Activated T-cell treated with anti-CD3 and anti-CD28 coated beads, Interleukin-2, amount 50 U/mL, for 4 hours (primary cell): ENCODE data around the gene KDM6B. TPM values are rescaled to one million over a fixed set of nuclear protein-coding genes. Genes with fewer than 3 reads are reported as not detected.
A peak's percentile ranks its signal among the peaks of the same experiment; 100 is the strongest.

Experiments used
- ATAC-seq, 2 donors: fragments of 200-7000 bp; cut with Tn5 transposase; one replicate each; pipeline ENCODE4 v1.10.0; 2021
- DNase-seq: peaks from one replicate; pipeline ENCODE4 v3.0.0-alpha.2; 2020
- H3K27me3 Mint-ChIP-seq: one replicate; pipeline ENCODE4 v1.8.0; 2021; ENCODE audit warnings: low read depth, mixed read lengths
- H3K36me3 Mint-ChIP-seq: one replicate; pipeline ENCODE4 v1.8.0; 2022; ENCODE audit warnings: mixed read lengths; ENCODE audit not compliant: insufficient read depth
- H3K4me1 Mint-ChIP-seq: one replicate; pipeline ENCODE4 v1.8.0; 2021; ENCODE audit warnings: low read depth, mixed read lengths
- H3K4me3 Mint-ChIP-seq: one replicate; pipeline ENCODE4 v1.8.0; 2021; ENCODE audit warnings: mild to moderate bottlenecking, moderate library complexity, mixed read lengths
- H3K9me3 Mint-ChIP-seq: one replicate; pipeline ENCODE4 v1.8.0; 2021; ENCODE audit warnings: mixed read lengths
- total RNA-seq, 3 donors: library from RNA; stranded (reverse); gene quantifications; one replicate each; pipeline ENCODE4 v1.2.1, GENCODE V29; 2021

Gene KDM6B
- total RNA-seq, 3 donors from 2014 or later, result 187 to 226 (median 206) TPM

- Mint-ChIP-seq H3K36me3 (no peaks in the 10 kb centered on the region), H3K4me3 (peak overlapping the region; percentile 93), H3K27me3 (peaks cover 6% of the 10 kb centered on the region), H3K4me1 (peaks cover 26% of the 10 kb centered on the region), H3K9me3 (no peaks in the 10 kb centered on the region)
- DNase-seq (no peak), ATAC-seq (no peak)
Observed at GRCh38 chr17:7833011-7833794, 814 bp upstream of the KDM6B start.

DNA sequence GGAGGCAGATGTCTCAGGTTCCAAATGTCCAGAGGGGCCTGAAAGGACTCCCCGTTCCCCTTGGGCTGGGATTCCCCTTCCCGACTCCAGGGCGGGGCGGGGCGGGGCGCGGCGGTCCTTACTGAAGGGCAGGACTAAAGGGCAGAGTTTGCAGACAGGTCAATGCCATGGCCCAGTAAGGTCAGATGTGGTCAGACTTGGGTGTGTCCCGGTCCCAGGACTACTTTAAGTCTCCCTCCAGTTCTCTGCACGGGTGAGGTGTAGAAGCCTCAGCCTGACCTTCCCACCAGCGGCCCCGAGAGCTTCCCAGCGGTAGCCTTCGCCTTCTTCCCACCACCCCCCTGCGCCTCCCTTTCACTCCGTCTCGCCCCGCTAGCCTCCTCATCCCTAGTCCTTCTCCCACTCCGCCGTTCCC is 532 bp downstream of the KDM6B start:
- no peaks in the 10 kb centered on the region for H3K9me3 Mint-ChIP-seq
- peaks cover 2% of the 10 kb centered on the region for H3K27me3 Mint-ChIP-seq
- peak; percentile 43 for DNase-seq

DNA sequence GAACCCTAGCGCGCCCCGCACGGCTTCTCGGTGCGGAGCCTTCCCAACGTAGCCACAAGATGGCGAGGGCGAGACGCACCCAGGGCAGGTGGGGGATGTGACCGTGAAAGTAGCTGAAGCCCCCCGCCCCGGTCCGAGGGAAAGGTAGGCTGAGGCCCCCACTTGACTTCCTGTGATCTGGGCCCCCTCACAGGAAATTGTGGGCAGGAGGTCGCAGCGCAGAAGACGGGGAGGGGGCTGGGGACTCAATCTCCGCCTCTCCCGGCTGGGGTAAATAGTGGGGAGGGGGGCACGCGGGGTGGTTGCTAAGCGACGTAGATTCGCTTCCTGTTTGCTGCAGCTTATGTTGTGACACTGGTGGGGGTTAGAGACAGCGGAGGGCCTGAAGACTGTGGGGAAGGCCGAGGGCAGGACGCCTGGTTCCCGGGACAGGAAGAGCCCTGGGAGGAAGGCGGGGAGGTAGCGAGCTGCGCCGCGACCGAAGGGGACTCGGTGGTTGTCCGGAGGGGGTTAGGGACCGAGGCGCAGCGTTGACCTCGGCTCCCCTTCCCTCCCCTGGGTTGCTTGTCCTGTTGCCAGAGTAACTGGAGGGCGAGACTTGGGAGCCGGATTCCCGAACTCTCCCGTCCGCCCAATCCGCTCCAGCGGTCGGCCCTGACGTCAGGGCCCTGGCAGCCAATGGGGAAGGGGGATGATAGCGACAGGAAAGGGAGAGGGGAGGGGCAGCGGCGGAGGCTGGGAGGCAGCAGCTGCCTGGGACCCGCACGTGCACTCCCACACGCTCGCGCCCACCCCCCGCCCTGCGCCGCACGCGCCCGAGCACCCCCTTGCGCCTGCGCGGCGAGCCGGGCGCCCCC is 1.2 kb downstream of the KDM6B start:
- peak overlapping the region; percentile 93 for H3K4me3 Mint-ChIP-seq
- peak; percentile 61 to 65 for ATAC-seq
- peak; percentile 86 for DNase-seq
- peaks cover 45% of the 10 kb centered on the region for H3K4me1 Mint-ChIP-seq
- peaks cover 6% of the 10 kb centered on the region for H3K36me3 Mint-ChIP-seq
- H3K27me3 Mint-ChIP-seq, result peaks cover 2% of the 10 kb centered on the region
- H3K9me3 Mint-ChIP-seq, result no peaks in the 10 kb centered on the region

More for the DNA sequence above, 532 bp downstream of the KDM6B start:
- Mint-ChIP-seq H3K4me3 (peak overlapping the region; percentile 93), H3K36me3 (peaks cover 3% of the 10 kb centered on the region), H3K4me1 (peaks cover 38% of the 10 kb centered on the region)
- peak; percentile 4 to 7 for ATAC-seq

- H3K27me3 Mint-ChIP-seq, result no peaks in the 10 kb centered on the region
- peak; percentile 46 for DNase-seq
Observed at GRCh38 chr17:7835814-7836595, 2.0 kb downstream of the KDM6B start.

GRCh38 chr17:7836596-7837407 is 2.8 kb downstream of the KDM6B start:
- Mint-ChIP-seq H3K9me3 (no peaks in the 10 kb centered on the region), H3K4me3 (peak overlapping the region; percentile 93), H3K27me3 (no peaks in the 10 kb centered on the region), H3K36me3 (peaks cover 12% of the 10 kb centered on the region), H3K4me1 (peaks cover 58% of the 10 kb centered on the region)
- DNase-seq (peak; percentile 38), ATAC-seq (no peak)

More at GRCh38 chr17:7835814-7836595, 2.0 kb downstream of the KDM6B start:
- peaks cover 53% of the 10 kb centered on the region for H3K4me1 Mint-ChIP-seq
- H3K9me3 Mint-ChIP-seq, result no peaks in the 10 kb centered on the region
- ATAC-seq, result peak; percentile 0
- peak overlapping the region; percentile 93 for H3K4me3 Mint-ChIP-seq
- peaks cover 12% of the 10 kb centered on the region for H3K36me3 Mint-ChIP-seq

- peaks cover 12% of the 10 kb centered on the region for H3K36me3 Mint-ChIP-seq
- H3K4me3 Mint-ChIP-seq, result peak overlapping the region; percentile 93
- peaks cover 58% of the 10 kb centered on the region for H3K4me1 Mint-ChIP-seq
- ATAC-seq, result no peak
- H3K9me3 Mint-ChIP-seq, result no peaks in the 10 kb centered on the region
- no peak for DNase-seq
- no peaks in the 10 kb centered on the region for H3K27me3 Mint-ChIP-seq
Observed at GRCh38 chr17:7837408-7838088, 3.5 kb downstream of the KDM6B start.

DNA sequence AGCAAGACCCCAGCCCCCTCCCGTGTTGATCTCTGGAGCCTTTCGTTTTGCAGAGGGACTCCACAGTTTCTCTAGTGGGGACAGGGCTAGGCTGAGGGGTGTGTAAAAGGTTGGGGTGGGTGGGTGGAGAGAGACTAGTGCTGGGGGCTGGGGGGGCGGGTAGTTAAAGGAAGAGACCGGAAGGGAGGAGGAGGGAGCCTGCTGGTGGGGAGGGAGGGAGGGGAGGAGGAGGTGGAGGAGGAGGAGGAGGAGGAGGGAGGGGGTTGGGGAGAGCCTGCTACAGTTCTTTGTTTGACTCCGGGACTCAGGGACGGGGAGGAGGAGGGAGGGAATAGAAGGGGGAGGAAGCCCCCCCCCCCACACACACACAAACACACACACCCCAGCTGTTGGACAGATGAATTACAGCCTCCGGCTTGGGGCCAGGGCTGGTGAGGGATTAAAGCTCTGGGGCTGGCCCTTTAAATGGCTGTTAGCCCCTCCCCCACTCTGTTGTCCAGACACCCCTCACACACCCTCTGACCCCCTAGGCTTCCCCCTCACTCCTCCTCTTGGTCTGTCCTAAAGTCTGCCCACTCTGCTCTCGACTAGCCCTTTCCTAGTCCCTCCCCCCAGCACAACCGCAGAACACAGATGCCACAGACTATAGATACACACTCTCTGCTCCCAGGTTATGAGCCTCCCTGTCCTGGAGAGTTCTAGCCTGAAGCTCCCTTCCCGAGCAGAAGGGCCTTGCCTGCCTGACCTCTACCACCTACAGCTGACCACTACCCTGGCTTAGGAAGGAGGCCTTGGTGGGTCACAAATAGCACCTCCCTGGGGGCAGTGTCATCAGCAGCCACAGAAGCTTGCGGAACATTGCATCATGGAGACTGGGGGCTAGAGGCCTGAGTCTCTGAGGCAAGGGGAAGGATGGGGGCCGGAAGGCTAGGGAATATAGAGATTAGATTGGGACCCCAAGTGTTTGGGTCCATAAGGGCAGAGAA is 4.4 kb downstream of the KDM6B start:
- peaks cover 55% of the 10 kb centered on the region for H3K4me1 Mint-ChIP-seq
- DNase-seq (peak; percentile 36), ATAC-seq (no peak)
- peak overlapping the region; percentile 96 for H3K4me3 Mint-ChIP-seq
- peaks cover 12% of the 10 kb centered on the region for H3K36me3 Mint-ChIP-seq
- H3K27me3 Mint-ChIP-seq, result no peaks in the 10 kb centered on the region
- H3K9me3 Mint-ChIP-seq, result no peaks in the 10 kb centered on the region

GRCh38 chr17:7839190-7839875 is 5.3 kb downstream of the KDM6B start:
- DNase-seq, result no peak
- H3K36me3 Mint-ChIP-seq, result peaks cover 14% of the 10 kb centered on the region
- no peaks in the 10 kb centered on the region for H3K27me3 Mint-ChIP-seq
- H3K4me1 Mint-ChIP-seq, result peaks cover 51% of the 10 kb centered on the region
- H3K4me3 Mint-ChIP-seq, result peak overlapping the region; percentile 96
- no peaks in the 10 kb centered on the region for H3K9me3 Mint-ChIP-seq
- no peak for ATAC-seq

DNA sequence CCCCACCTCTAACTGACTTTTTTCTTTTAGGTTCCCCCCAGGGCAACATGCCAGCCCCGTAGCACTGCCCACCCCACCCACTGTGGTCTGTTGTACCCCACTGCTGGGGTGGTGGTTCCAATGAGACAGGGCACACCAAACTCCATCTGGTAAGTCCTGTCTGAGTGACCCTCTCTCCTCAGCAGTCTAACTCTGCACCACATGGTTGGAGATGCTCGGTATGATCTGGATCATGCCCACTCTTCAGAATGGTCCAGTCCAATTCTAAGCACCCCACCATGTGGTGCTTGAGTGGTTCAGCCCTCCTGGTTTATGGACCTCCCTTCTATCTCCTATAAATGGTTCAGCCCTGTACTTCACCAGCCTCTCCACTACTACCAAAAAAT is 5.9 kb downstream of the KDM6B start:
- ATAC-seq, result no peak
- peak overlapping the region; percentile 96 for H3K4me3 Mint-ChIP-seq
- no peaks in the 10 kb centered on the region for H3K9me3 Mint-ChIP-seq
- no peak for DNase-seq
- H3K27me3 Mint-ChIP-seq, result no peaks in the 10 kb centered on the region
- peaks cover 51% of the 10 kb centered on the region for H3K4me1 Mint-ChIP-seq
- H3K36me3 Mint-ChIP-seq, result peaks cover 14% of the 10 kb centered on the region

GRCh38 chr17:7840441-7840840 is 6.4 kb downstream of the KDM6B start:
- ATAC-seq (no peak), DNase-seq (no peak)
- Mint-ChIP-seq H3K36me3 (peaks cover 17% of the 10 kb centered on the region), H3K4me3 (peak overlapping the region; percentile 96), H3K4me1 (peaks cover 53% of the 10 kb centered on the region), H3K9me3 (no peaks in the 10 kb centered on the region), H3K27me3 (no peaks in the 10 kb centered on the region)

GRCh38 chr17:7840875-7841274 is 6.9 kb downstream of the KDM6B start:
- Mint-ChIP-seq H3K4me3 (peak overlapping the region; percentile 96), H3K36me3 (peaks cover 20% of the 10 kb centered on the region), H3K9me3 (no peaks in the 10 kb centered on the region), H3K4me1 (peaks cover 55% of the 10 kb centered on the region), H3K27me3 (no peaks in the 10 kb centered on the region)
- DNase-seq (no peak), ATAC-seq (no peak)
